RPMI7951 (cell line): Measurements from ENCODE around the gene TNPO2. TPM values are rescaled to one million over a fixed set of nuclear protein-coding genes. Genes with fewer than 3 reads are reported as not detected.

Source experiments
- total RNA-seq: library from RNA; depleted of rRNA; stranded (reverse); fragments of >200 nt; shearing (Covaris generic); gene quantifications from 2 replicates; pipeline ENCODE4 v1.2.3, GENCODE V29; 2014; rRNA removed

TNPO2 gene
- total RNA-seq, 1 experiment from 2014 or later: 29.9 TPM

Other genes starting within 250 kb of the TNPO2 start
- gene ZNF709, start 239.1 kb downstream of the TNPO2 start, total RNA-seq: 3.0 and 3.5 TPM in 2 replicates
- 2.5 and 3.3 TPM in 2 replicates for gene ZNF564, start 172.4 kb downstream of the TNPO2 start, total RNA-seq
- 4.7 and 4.9 TPM in 2 replicates for gene ZNF490, start 113.1 kb downstream of the TNPO2 start, total RNA-seq
- 9.6 and 10.8 TPM in 2 replicates for gene ZNF791, start 113.0 kb downstream of the TNPO2 start, total RNA-seq
- gene MAN2B1, start 57.2 kb downstream of the TNPO2 start, total RNA-seq: 22.6 and 25.2 TPM in 2 replicates
- gene WDR83, start 57.1 kb downstream of the TNPO2 start, total RNA-seq: 10.2 and 14.6 TPM in 2 replicates
- 95.2 and 109 TPM in 2 replicates for gene DHPS, start 42.1 kb downstream of the TNPO2 start, total RNA-seq
- not detected in 2 replicates for gene GNG14, start 35.9 kb downstream of the TNPO2 start, total RNA-seq
- 21.6 and 24.4 TPM in 2 replicates for gene FBXW9, start 27.3 kb downstream of the TNPO2 start, total RNA-seq
- 276 and 304 TPM in 2 replicates for gene TRIR, start 10.8 kb upstream of the TNPO2 start, total RNA-seq
- gene GET3, start 13.6 kb upstream of the TNPO2 start, total RNA-seq: 115 and 127 TPM in 2 replicates
- 0.10 TPM in 1 of 2 replicates, not detected in the other for gene BEST2, start 27.9 kb upstream of the TNPO2 start, total RNA-seq
- 4.0 and 9.0 TPM in 2 replicates for gene HOOK2, start 51.6 kb upstream of the TNPO2 start, total RNA-seq
- 44.1 and 61.9 TPM in 2 replicates for gene JUNB, start 67.6 kb upstream of the TNPO2 start, total RNA-seq
- gene PRDX2, start 77.9 kb upstream of the TNPO2 start, total RNA-seq: 443 and 513 TPM in 2 replicates
- not detected in 2 replicates for gene THSD8, start 78.1 kb upstream of the TNPO2 start, total RNA-seq
- 83.6 and 99.1 TPM in 2 replicates for gene RNASEH2A, start 82.7 kb upstream of the TNPO2 start, total RNA-seq
- gene RTBDN, start 110.6 kb upstream of the TNPO2 start, total RNA-seq: 0.68 TPM in 1 of 2 replicates, not detected in the other
- 0.10 and 1.6 TPM in 2 replicates for gene MAST1, start 114.6 kb upstream of the TNPO2 start, total RNA-seq
- gene DNASE2, start 157.5 kb upstream of the TNPO2 start, total RNA-seq: 33.6 and 36.1 TPM in 2 replicates
- gene KLF1, start 163.3 kb upstream of the TNPO2 start, total RNA-seq: not detected in 2 replicates
- 29.1 and 40.5 TPM in 2 replicates for gene GCDH, start 167.2 kb upstream of the TNPO2 start, total RNA-seq
- gene SYCE2, start 195.4 kb upstream of the TNPO2 start, total RNA-seq: 0.20 and 3.0 TPM in 2 replicates
- gene FARSA, start 209.8 kb upstream of the TNPO2 start, total RNA-seq: 60.7 and 83.7 TPM in 2 replicates
- gene CALR, start 214.7 kb upstream of the TNPO2 start, total RNA-seq: 1,708 and 2,160 TPM in 2 replicates
- 104 and 123 TPM in 2 replicates for gene RAD23A, start 221.9 kb upstream of the TNPO2 start, total RNA-seq
- 41.2 and 65.1 TPM in 2 replicates for gene GADD45GIP1, start 233.3 kb upstream of the TNPO2 start, total RNA-seq
- not detected in 2 replicates for gene DAND5, start 245.6 kb upstream of the TNPO2 start, total RNA-seq